Glutamatergic neuron (in vitro differentiated cells): Measurements from ENCODE around the gene POLD3. TPM values are rescaled to one million over a fixed set of nuclear protein-coding genes. Genes with fewer than 3 reads are reported as not detected.

Experiments
- DNase-seq: peaks from one replicate; pipeline ENCODE4 v3.0.0; 2022
- H3K27ac Mint-ChIP-seq: one replicate; pipeline ENCODE4 v1.8.0; 2020; ENCODE audit warnings: mild to moderate bottlenecking, mixed read lengths, inconsistent platforms; ENCODE audit not compliant: unreplicated experiment
- H3K27me3 Mint-ChIP-seq: one replicate; pipeline ENCODE4 v1.8.0; 2020; ENCODE audit warnings: mild to moderate bottlenecking, moderate library complexity, mixed read lengths, inconsistent platforms; ENCODE audit not compliant: unreplicated experiment
- H3K36me3 Mint-ChIP-seq: one replicate; pipeline ENCODE4 v1.8.0; 2020; ENCODE audit warnings: mild to moderate bottlenecking, mixed read lengths, inconsistent platforms; ENCODE audit not compliant: unreplicated experiment
- H3K4me1 Mint-ChIP-seq: one replicate; pipeline ENCODE4 v1.8.0; 2020; ENCODE audit warnings: mild to moderate bottlenecking, low read depth, mixed read lengths, inconsistent platforms; ENCODE audit not compliant: unreplicated experiment
- H3K4me3 Mint-ChIP-seq: one replicate; pipeline ENCODE4 v1.8.0; 2020; ENCODE audit warnings: mild to moderate bottlenecking, mixed read lengths, inconsistent platforms; ENCODE audit not compliant: unreplicated experiment
- H3K9me3 Mint-ChIP-seq: one replicate; pipeline ENCODE4 v1.8.0; 2020; ENCODE audit warnings: mild to moderate bottlenecking, moderate library complexity, mixed read lengths, inconsistent platforms; ENCODE audit not compliant: unreplicated experiment
- total RNA-seq: library from RNA; stranded (reverse); fragmentation: NEBNext Ultra II Directional; extraction: Animal tissue kit (Norgen Biotek cat#: 25700); gene quantifications from one replicate; pipeline ENCODE4 v1.2.1, GENCODE V29; 2021; ENCODE audit not compliant: unreplicated experiment
- TF ChIP-seq, protein P1 (sequence below): fragments of 200-600 bp; sonication (generic); IDR thresholded peaks from one replicate; pipeline ENCODE4 v1.5.0; 2021; ENCODE audit not compliant: partially characterized antibody, unreplicated experiment

Gene POLD3
- total RNA-seq, 1 donor from 2014 or later: 9.0 TPM

GRCh38 chr11:74670171-74670570 lies 77.8 kb downstream of the POLD3 start:
- DNase-seq: no peak
- Mint-ChIP-seq H3K27me3 (peaks cover 1% of the 10 kb centered on the region), H3K9me3 (no peaks in the 10 kb centered on the region), H3K4me1 (no peaks in the 10 kb centered on the region), H3K4me3 (no peak overlapping the region), H3K27ac (no peak overlapping the region), H3K36me3 (peaks cover 11% of the 10 kb centered on the region)
- TF ChIP-seq, protein P1, sequence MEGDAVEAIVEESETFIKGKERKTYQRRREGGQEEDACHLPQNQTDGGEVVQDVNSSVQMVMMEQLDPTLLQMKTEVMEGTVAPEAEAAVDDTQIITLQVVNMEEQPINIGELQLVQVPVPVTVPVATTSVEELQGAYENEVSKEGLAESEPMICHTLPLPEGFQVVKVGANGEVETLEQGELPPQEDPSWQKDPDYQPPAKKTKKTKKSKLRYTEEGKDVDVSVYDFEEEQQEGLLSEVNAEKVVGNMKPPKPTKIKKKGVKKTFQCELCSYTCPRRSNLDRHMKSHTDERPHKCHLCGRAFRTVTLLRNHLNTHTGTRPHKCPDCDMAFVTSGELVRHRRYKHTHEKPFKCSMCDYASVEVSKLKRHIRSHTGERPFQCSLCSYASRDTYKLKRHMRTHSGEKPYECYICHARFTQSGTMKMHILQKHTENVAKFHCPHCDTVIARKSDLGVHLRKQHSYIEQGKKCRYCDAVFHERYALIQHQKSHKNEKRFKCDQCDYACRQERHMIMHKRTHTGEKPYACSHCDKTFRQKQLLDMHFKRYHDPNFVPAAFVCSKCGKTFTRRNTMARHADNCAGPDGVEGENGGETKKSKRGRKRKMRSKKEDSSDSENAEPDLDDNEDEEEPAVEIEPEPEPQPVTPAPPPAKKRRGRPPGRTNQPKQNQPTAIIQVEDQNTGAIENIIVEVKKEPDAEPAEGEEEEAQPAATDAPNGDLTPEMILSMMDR: no peak

- Mint-ChIP-seq H3K9me3 (no peaks in the 10 kb centered on the region), H3K4me1 (peaks cover under 1% of the 10 kb centered on the region), H3K27me3 (peaks cover 1% of the 10 kb centered on the region), H3K36me3 (peaks cover 11% of the 10 kb centered on the region), H3K4me3 (no peak overlapping the region), H3K27ac (no peak overlapping the region)
- TF ChIP-seq, protein P1: no peak
- DNase-seq: no peak
Observed at GRCh38 chr11:74671520-74672196, 79.3 kb downstream of the POLD3 start.

DNA sequence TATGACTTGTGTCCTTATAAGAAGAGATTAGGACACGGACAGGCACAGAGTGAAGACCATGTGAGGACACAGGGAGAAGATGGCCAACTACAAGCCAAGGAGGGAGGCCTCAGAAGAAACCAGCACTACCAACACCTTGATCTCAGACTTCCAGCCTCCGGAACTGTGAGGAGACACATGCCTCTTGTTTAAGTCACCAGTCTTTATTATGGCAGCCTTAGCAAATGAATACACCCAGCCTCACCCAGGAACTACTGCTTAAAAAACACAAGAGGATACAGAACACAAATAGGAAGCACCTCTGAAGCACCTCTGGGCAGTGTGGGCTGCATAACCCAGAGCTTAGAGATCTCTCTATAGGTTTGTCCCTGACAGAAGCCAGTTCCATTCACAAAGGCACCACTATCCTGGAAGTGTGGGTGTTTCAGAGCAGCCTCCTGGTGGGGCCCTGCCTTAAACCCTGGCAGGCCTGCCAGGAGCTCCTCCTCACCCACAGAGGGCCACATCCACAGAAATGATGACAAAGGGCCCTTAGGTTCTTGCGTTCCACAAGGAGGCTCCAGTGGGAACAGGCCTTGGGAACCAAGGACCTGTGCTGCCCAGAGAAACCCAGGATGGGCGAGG lies 80.1 kb downstream of the POLD3 start:
- Mint-ChIP-seq H3K9me3 (peaks cover 3% of the 10 kb centered on the region), H3K4me1 (peaks cover 8% of the 10 kb centered on the region), H3K27ac (no peak overlapping the region), H3K36me3 (peaks cover 11% of the 10 kb centered on the region), H3K27me3 (peaks cover 1% of the 10 kb centered on the region), H3K4me3 (no peak overlapping the region)
- DNase-seq: no peak
- TF ChIP-seq, protein P1: no peak

DNA sequence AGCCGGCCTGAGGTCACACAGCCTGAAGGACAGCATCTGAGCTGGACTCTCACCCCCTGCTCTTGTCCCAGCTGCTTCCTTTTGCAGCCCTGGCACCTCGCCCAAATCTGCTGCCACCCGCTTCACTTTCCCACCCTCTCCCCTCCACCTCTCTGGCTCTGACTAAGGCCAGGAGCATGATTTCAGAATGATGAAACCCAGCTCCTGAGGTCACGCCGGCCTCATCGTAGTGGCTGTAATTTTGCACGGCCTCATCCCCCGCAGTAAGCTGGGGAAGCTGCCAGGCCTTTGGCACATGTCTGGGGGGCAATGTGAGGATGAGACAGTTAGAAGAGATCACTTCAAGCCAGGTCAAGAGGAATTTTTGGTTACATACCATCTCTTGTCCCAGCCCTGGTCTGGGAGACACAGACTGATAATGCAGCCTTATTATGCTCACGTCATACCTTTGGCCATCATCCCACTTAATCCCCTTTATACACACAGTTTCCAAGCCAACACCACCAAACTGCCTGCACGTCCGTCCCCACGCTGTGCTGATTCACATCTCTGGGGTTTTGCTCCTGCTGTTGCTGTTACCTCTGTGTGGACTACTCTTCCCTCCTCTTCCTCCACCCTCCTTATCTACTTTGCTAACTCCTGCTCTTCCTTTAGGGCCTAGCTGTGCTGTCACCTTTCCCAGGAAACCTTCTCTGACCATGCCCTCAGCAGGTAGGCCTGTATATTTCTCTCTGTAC lies 80.7 kb downstream of the POLD3 start:
- no peak for DNase-seq
- Mint-ChIP-seq H3K4me3 (no peak overlapping the region), H3K27ac (no peak overlapping the region), H3K9me3 (peaks cover 3% of the 10 kb centered on the region), H3K36me3 (peaks cover 11% of the 10 kb centered on the region), H3K4me1 (peaks cover 8% of the 10 kb centered on the region), H3K27me3 (peaks cover 1% of the 10 kb centered on the region)
- TF ChIP-seq, protein P1: no peak
